ENCODE measurements around the gene TMEM121.

The TMEM121 gene

GRCh38 chr14:105525861-105526775 is at the start of gene TMEM121:
Gene TMEM121 (plus strand): TSS chr14:105526583. CDS start chr14:105528835, 2,252 bp downstream.
- no peak for DNase-seq

GRCh38 chr14:105476831-105477659 is 49.3 kb upstream of the TMEM121 start:
- DNase-seq: no peak

DNA sequence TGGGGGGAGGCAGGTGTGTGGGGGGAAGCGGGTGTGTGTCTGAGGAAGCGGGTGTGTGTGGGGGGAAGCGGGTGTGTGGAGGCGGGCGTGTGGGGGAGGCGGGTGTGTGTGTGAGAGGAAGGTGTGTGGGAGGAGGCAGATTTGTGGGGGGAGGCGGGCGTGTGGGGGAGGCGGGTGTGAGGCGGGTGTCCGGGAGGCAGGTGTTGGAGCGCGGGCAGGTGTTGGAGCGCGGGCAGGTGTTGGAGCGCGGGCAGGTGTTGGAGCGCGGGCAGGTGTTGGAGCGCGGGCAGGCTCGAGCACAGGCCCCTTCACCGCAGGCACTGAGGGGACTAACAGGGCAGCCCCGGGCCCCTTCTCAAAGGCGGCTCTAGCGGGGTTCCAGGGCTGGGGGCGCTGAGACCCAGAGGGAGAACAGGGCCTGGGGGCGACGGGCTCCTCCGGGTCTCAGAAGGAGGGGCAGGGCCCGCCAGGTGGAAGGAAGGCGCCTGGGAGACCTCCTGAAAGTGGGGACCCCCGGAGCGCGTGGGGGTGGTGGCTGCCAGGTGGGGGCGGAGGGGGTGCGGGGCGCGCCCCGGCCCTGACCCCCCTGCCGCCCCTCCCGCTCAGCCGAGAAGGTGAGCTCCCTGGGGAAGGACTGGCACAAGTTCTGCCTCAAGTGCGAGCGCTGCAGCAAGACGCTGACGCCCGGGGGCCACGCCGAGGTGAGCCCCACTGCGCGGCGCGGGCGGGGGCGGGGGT is 48.6 kb upstream of the TMEM121 start:
- DNase-seq: peak; percentile 60

DNA sequence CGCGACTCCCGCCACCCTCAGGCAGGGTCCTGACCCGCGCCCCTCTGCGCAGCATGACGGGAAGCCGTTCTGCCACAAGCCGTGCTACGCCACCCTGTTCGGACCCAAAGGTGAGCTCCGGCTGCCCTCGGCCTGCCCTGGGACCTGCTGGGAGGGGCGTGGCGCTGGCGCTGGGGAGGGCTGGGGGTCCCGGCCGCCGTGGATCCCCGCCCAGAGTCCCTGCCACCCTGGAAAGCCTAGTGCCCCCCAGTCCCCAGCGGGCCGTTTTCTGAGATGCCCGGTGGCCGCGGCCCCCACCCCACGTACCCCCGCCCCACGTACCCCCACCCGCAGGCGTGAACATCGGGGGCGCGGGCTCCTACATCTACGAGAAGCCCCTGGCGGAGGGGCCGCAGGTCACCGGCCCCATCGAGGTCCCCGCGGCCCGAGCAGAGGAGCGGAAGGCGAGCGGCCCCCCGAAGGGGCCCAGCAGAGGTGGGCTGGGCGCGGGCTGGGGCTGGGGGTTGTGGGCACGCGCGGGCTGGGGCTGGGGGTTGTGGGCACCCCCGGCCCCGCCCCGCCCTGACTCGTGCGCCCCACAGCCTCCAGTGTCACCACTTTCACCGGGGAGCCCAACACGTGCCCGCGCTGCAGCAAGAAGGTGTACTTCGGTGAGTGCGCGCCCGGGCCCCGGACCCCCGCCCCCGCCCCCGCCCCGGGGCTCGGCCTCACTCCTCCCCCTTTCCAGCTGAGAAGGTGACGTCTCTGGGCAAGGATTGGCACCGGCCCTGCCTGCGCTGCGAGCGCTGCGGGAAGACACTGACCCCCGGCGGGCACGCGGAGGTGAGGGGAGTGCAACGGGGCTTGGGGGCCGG is 47.8 kb upstream of the TMEM121 start:
- DNase-seq: no peak

- no peak for DNase-seq
Observed at GRCh38 chr14:105479431-105480158, 46.8 kb upstream of the TMEM121 start.

GRCh38 chr14:105480199-105480746 is 46.1 kb upstream of the TMEM121 start:
- no peak for DNase-seq

DNA sequence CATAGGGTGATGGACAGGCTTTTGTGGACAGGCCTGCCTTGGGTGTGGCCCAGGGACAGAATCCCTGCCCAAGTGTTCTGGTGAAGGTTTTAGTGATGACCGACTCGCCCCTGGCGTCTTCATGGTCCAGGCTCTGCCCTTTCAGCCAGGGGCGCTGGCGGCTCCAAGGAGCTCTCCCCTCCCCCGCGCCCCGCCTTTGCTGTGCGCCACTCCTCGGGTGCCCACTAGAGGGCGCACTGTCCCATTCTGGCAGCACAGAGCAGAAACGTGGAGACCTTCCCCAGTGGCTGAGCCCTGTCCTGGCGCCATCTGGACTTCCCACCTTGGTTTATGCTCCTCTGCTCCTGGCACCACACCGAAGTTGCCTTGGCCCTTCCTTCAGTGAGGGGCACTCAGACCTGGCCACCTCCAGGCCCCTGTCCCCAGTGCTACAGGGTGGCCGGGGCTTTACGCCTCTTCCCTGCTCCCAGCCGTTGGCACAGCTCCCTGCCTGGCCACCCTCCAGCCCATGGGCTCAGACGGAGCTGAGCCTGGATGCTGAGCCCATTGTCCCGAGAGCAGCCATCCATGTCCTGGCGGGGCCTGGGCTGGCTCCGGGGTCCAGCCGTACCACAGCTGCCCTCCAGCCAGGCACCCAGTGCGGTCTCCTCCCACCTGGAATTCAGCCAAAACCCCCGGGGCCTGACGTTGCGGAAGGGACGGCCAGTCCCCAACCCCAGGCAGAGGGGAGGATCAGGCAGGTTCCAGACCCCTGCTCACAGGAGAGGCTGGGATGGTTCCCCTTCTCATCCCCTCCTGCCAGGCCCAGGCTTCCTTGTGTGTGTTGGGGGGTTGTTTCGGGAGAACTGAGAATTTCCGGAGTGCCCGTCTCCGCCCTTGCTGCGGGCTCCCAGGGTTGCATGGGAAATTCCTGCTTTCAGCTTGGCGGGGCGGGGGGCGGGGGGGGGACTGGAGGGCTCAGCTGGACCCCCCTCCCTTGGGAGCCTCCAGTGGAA is 45.3 kb upstream of the TMEM121 start:
- DNase-seq: peak; percentile 93

DNA sequence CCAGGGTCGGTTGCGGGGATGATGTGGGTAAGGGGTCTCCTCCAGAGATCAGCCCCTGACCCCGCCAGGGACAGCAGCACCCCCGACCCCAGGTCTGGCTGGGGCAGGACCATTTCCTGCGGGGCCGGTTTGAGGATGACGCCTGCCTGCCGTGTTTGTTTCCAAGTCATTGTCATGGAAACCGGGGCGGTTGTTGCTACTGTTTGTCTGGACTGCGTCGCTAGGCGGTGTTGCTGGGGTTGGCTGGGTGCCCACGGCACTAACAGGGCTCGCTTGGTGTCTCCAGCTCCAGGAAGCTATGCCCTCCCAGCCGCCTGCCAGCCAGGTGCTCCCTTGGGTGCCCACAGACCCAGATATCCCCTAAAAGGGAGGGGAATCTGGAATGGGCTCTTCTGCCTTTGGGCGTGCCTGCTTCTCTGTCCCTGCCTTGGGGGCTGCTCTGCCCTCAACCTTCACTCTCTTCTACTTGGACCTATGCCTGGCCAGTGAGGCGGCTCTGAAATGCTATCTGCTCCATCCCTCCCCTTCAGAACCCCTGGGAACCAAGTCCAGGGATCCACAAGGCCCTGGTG is 44.4 kb upstream of the TMEM121 start:
- DNase-seq: peak; percentile 85

DNA sequence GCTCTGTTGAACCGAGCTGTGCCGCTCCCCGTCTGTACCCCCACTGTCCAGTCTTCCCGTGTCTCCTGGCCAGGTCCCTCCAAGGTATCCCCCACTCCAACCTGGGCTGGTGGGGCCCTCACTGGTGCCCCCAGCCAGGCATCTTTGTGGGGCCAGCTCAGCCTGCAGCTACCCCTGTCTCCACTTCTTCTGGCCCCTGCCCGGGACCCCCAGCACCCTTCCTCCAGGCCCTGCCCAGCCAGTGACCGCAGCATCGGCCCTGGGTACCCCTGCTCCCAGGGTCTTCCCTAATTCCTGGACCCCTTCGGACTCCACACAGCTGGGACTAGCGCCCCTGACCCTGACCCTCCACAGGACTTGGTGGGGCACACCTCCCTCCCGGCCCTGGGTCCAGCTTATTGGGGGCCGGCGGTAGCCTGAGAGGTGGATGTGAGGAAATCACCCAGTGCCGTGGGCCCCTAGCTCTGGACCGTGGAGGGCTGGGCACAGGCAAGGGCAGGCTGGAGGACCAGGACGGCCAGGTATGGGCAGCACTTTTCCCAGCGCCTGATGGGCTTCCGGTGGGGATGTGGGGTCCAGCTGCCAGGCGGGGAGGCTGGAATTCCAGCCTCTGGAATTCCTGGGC is 43.8 kb upstream of the TMEM121 start:
- DNase-seq: no peak

DNA sequence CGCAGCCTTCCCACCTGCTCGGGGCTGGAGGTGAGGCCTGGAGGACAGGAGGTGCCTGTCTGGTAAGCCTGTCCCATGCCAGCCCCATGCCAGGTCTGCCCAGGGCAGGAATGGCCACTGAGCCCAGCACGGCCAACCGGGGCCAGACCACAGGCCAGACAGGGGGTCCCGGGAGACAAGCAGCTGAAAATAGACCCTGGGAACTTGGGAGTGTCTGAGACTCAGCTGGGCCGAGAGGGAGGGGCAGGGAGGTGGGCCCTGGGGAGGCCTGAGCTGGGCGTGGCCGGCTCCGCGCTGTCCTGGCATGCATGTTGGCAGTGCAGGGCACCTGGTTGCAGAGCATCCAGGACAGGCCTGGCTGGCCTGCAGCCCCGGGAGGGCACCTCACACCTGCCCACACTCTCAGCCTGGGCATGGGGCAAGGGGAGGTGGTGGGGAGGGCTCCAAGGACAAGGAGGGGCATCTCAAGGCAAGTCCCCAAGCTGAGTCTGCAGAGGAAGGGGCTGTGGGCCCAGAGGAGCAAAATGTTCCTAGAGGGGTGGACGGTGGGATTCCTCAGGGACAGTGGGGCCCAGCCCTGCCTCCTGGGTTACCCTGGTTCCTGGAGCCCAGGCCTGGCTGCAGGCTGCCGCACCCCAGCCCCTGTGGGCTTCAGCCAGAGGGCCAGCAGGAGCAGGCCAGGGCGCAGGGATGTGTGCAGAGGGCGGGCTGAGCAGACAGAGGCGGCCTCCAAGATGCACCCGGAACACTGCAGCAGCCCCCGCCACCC is 42.9 kb upstream of the TMEM121 start:
- no peak for DNase-seq

- DNase-seq: peak; percentile 57
Observed at GRCh38 chr14:105484069-105484996, 42.0 kb upstream of the TMEM121 start.

- DNase-seq: no peak
Observed at GRCh38 chr14:105484997-105485393, 41.4 kb upstream of the TMEM121 start.

GRCh38 chr14:105485739-105486162 is 40.6 kb upstream of the TMEM121 start:
- no peak for DNase-seq

DNA sequence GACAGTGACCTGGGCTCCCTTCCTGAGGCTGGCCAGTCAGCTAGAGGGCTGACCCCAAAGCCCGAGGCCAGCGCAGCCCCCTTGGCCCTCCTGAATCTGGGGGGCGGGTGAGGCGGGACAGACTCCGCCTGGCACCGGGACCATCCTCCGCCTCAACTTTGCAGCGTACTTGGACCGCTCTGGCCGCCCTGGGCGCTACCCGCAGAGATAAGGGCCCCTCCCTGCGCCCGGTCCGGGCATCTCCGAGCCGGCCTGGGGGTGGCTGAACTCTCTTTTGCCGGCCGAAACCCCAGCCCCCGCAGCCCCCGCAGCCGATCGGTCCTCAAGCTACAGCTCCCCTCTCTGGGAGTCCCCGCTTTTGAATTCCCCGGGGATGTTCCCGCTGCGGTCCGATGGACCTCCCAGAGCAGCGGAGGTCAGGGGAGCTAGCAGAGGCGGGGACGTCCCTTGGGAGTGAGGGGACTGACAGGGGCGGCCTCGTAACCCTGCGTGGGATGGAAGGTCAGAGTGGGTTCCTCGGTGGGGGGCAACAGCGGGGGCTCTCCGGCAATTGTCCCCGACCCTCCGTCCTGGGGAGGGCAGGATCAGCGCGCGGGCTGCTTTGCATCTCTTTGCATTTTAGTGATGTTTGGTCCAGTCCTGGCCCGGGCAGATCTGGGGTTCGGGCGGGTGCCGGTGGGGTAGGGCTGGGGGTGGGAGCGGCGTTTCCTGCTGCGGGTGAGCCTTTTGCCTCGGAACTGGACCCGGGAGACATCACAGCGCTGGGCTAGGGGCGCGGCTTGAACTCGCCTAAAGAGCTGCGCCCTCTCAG is 40.0 kb upstream of the TMEM121 start, which contains the start of gene CRIP1:
Gene CRIP1, plus strand, starts transcription at position 724 of the 811 bp plus-strand sequence. CDS start 374 bp downstream, outside the sequence.
- no peak for DNase-seq

- DNase-seq: no peak
Observed at GRCh38 chr14:105486974-105487448, 39.4 kb upstream of the TMEM121 start.
